ENCODE measurements around the gene SRGAP2B.
"Not testable (repeated sequence)": the region's sequence is repeated elsewhere in the genome, so short reads cannot be mapped to it uniquely, and the experiment has no call there.

DNA sequence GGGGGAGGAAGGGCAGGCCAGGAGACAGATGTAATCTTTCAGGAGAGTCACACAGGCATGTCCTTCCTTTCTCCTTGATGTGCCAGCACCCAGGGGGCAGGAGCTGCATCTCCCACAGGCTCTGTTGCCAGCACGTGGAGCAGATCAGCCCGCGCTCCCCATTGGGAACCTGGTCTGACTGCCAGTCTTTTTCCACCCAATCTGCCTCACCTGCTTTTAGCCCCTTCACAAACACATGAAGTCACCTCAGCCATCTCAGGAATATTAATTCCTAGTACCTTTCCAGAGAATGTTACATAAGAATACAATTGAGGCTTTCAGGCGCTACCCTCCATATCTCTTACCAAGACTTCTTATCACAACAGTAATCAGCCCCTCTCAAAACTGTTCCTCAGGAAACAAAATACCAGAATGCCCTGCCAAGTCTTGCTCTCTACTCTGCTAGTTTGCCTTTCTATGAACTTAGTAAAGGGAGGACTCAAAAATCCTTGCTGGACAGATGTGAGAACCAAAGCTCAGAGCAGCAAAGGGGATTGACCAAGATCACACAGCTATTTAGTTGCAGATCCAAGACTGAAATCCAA, 94.3 kb downstream of the SRGAP2B start:
- TF ChIP-seq, protein P1, sequence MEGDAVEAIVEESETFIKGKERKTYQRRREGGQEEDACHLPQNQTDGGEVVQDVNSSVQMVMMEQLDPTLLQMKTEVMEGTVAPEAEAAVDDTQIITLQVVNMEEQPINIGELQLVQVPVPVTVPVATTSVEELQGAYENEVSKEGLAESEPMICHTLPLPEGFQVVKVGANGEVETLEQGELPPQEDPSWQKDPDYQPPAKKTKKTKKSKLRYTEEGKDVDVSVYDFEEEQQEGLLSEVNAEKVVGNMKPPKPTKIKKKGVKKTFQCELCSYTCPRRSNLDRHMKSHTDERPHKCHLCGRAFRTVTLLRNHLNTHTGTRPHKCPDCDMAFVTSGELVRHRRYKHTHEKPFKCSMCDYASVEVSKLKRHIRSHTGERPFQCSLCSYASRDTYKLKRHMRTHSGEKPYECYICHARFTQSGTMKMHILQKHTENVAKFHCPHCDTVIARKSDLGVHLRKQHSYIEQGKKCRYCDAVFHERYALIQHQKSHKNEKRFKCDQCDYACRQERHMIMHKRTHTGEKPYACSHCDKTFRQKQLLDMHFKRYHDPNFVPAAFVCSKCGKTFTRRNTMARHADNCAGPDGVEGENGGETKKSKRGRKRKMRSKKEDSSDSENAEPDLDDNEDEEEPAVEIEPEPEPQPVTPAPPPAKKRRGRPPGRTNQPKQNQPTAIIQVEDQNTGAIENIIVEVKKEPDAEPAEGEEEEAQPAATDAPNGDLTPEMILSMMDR (IDR thresholded peaks at IDR 0.05) = not testable (repeated sequence)
- TF ChIP-seq POLR2A (IDR thresholded peaks at IDR 0.05) = not testable (repeated sequence)
